GM21526 (cell line): ENCODE data around the gene TMEM165.

ENCODE experiments used
- ATAC-seq: cut with Tn5 transposase; IDR thresholded peaks from one replicate; pipeline ENCODE4 v1.9.1; 2021; ENCODE audit warnings: moderate library complexity; ENCODE audit not compliant: unreplicated experiment, low FRiP score

Gene TMEM165

GRCh38 chr4:55398966-55399365, 3.2 kb downstream of the TMEM165 start:
- no peak for ATAC-seq

- no peak for ATAC-seq
Measured at GRCh38 chr4:55399581-55399980, 3.8 kb downstream of the TMEM165 start.

- no peak for ATAC-seq
Measured at GRCh38 chr4:55405073-55405472, 9.3 kb downstream of the TMEM165 start.

- ATAC-seq: no peak
Measured at GRCh38 chr4:55406545-55406944, 10.8 kb downstream of the TMEM165 start.

GRCh38 chr4:55407119-55407518, 11.4 kb downstream of the TMEM165 start:
- no peak for ATAC-seq

- ATAC-seq: no peak
Measured at GRCh38 chr4:55407764-55408163, 12.0 kb downstream of the TMEM165 start.

- no peak for ATAC-seq
Measured at GRCh38 chr4:55409468-55410171, 13.9 kb downstream of the TMEM165 start.

GRCh38 chr4:55410431-55410830, 14.7 kb downstream of the TMEM165 start:
- no peak for ATAC-seq

GRCh38 chr4:55411621-55412020, 15.9 kb downstream of the TMEM165 start:
- no peak for ATAC-seq

- ATAC-seq: no peak
Measured at GRCh38 chr4:55416176-55416575, 20.4 kb downstream of the TMEM165 start.

GRCh38 chr4:55424791-55425190, 29.0 kb downstream of the TMEM165 start:
- no peak for ATAC-seq

- no peak for ATAC-seq
Measured at GRCh38 chr4:55431710-55432336, 36.1 kb downstream of the TMEM165 start.

- no peak for ATAC-seq
Measured at GRCh38 chr4:55435141-55435841, 39.5 kb downstream of the TMEM165 start.

- no peak for ATAC-seq
Measured at GRCh38 chr4:55437356-55437796, 41.6 kb downstream of the TMEM165 start.

GRCh38 chr4:55437823-55438222, 42.1 kb downstream of the TMEM165 start:
- ATAC-seq: no peak

- ATAC-seq: no peak
Measured at GRCh38 chr4:55438314-55438713, 42.6 kb downstream of the TMEM165 start.

- ATAC-seq: no peak
Measured at GRCh38 chr4:55439023-55439422, 43.3 kb downstream of the TMEM165 start.

GRCh38 chr4:55440786-55441185, 45.0 kb downstream of the TMEM165 start:
- ATAC-seq: no peak

GRCh38 chr4:55442541-55442940, 46.8 kb downstream of the TMEM165 start:
- ATAC-seq: no peak

GRCh38 chr4:55444827-55445226, 49.1 kb downstream of the TMEM165 start:
- ATAC-seq: no peak

GRCh38 chr4:55445921-55446577, 50.3 kb downstream of the TMEM165 start:
- ATAC-seq: no peak
